NCI-H345 treated with DMSO at 0.1 percent for 48 hours (cell line): ENCODE data around the gene HOXB7.
A peak's percentile ranks its signal among the peaks of the same experiment; 100 is the strongest.

Experiments
- DNase-seq: peaks from one replicate; lab custom pipeline; 2025; ENCODE audit not compliant: unreplicated experiment; lab: John Stamatoyannopoulos, UW

Gene HOXB7

GRCh38 chr17:48586355-48587258 is 24.2 kb downstream of the HOXB7 start:
- peak; percentile 66 for DNase-seq

- peak; percentile 43 for DNase-seq
These were observed 26.5 kb downstream of the HOXB7 start for GRCh38 chr17:48584223-48584741.

- peak; percentile 38 for DNase-seq
These were observed 27.1 kb downstream of the HOXB7 start for GRCh38 chr17:48583708-48584222.

- DNase-seq = no peak
These were observed 28.1 kb downstream of the HOXB7 start for GRCh38 chr17:48582750-48583069.

GRCh38 chr17:48579760-48580554 is 30.9 kb downstream of the HOXB7 start:
- DNase-seq = no peak

- DNase-seq = no peak
These were observed 31.4 kb downstream of the HOXB7 start for GRCh38 chr17:48579471-48579759.

- no peak for DNase-seq
These were observed 32.0 kb downstream of the HOXB7 start for GRCh38 chr17:48578616-48579470.

- no peak for DNase-seq
These were observed 32.7 kb downstream of the HOXB7 start, which contains the start of gene HOXB4 for GRCh38 chr17:48577946-48578615. Gene HOXB4, minus strand, starts transcription at chr17:48578350. Its CDS starts 31 bp downstream, at chr17:48578319.

GRCh38 chr17:48577330-48577945 is 33.4 kb downstream of the HOXB7 start:
- no peak for DNase-seq

- no peak for DNase-seq
These were observed 34.1 kb downstream of the HOXB7 start for GRCh38 chr17:48576479-48577309.

GRCh38 chr17:48575673-48576478 is 34.9 kb downstream of the HOXB7 start:
- DNase-seq = no peak

GRCh38 chr17:48575066-48575582 is 35.7 kb downstream of the HOXB7 start:
- DNase-seq = no peak

GRCh38 chr17:48574505-48575065 is 36.2 kb downstream of the HOXB7 start:
- DNase-seq = no peak

GRCh38 chr17:48571826-48572417 is 38.9 kb downstream of the HOXB7 start:
- no peak for DNase-seq

GRCh38 chr17:48571024-48571818 is 39.6 kb downstream of the HOXB7 start:
- no peak for DNase-seq

- no peak for DNase-seq
These were observed 40.3 kb downstream of the HOXB7 start for GRCh38 chr17:48570325-48571023.
